ENCODE data around the gene NXN. TPM values are rescaled to one million over a fixed set of nuclear protein-coding genes. Genes with fewer than 3 reads are reported as not detected.

The NXN gene
- polyA plus RNA-seq, 3 donors = not detected

DNA sequence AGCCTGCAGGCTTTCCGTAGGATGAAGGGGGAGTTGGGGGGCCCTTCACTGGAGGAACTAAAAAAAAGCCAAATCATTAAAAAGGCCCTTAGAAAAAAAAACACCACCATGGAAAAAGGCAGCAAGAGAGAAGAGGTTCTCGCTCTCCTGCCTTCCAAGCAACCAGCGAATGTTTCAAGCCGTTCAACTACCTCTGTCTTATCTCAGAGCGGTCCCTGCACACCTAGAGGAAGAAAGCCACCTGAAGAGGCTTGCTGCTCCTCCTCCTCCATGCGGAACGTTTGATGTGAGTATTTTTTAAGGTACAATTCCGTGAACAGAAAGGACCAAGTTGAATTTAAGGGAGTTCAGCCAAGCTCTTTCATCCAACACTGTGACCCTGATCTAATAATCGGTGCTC is 9.2 kb downstream of the NXN start:
- Mint-ChIP-seq H3K27ac (no peak overlapping the region), H3K27me3 (ENCODE audit: low read depth in 3 of 3) (peaks cover 30 to 58% (median 50%) of the 10 kb centered on the region in 3 donors), H3K36me3 (no peaks in the 10 kb centered on the region), H3K9me3 (peaks cover 0 to 1% (median 0%) of the 10 kb centered on the region in 7 donors), H3K4me1 (peaks cover 4% of the 10 kb centered on the region), H3K4me3 (peak overlapping the region in 1 of 2 donors; percentile 22)
- Histone ChIP-seq H3K27ac (ENCODE audit: low read depth in 1 of 2, low read length in 2 of 2) (no peak overlapping the region), H3K4me2 (replicated peaks; ENCODE audit: extremely low read depth, low read length, poor library complexity, severe bottlenecking) (no peak overlapping the region), H3K4me1 (ENCODE audit: control insufficient read depth in 1 of 2, insufficient read depth in 2 of 2, low read length in 2 of 2) (peaks cover 0 to 4% of the 10 kb centered on the region in 2 donors), H3K79me2 (ENCODE audit: insufficient read depth, low read length) (no peaks in the 10 kb centered on the region), H3K27me3 (ENCODE audit: control insufficient read depth in 2 of 2, insufficient read depth in 2 of 2, low read length in 2 of 2) (peaks cover 0 to 25% of the 10 kb centered on the region in 2 donors), H3K36me3 (replicated peaks in 1 of 2; ENCODE audit: control insufficient read depth in 1 of 2, insufficient read depth in 2 of 2, low read length in 2 of 2) (no peaks in the 10 kb centered on the region), H4K20me1 (ENCODE audit: insufficient read depth, low read length) (no peaks in the 10 kb centered on the region), H3K9ac (ENCODE audit: insufficient read depth, low read length, poor library complexity, severe bottlenecking) (no peak overlapping the region), H2AFZ (ENCODE audit: insufficient read depth, low read depth, low read length, poor library complexity, severe bottlenecking) (no peak overlapping the region), H3K4me3 (replicated peaks in 1 of 3; ENCODE audit: low read depth in 2 of 3, low read length in 3 of 3) (no peak overlapping the region), H3K9me3 (replicated peaks in 1 of 2; ENCODE audit: control insufficient read depth in 1 of 2, insufficient read depth in 1 of 2, low read length in 2 of 2) (no peaks in the 10 kb centered on the region)
- no CpG with 5 or more reads among the region's 9 CpGs for WGBS (ENCODE audit: insufficient coverage)
- TF ChIP-seq, protein P1, sequence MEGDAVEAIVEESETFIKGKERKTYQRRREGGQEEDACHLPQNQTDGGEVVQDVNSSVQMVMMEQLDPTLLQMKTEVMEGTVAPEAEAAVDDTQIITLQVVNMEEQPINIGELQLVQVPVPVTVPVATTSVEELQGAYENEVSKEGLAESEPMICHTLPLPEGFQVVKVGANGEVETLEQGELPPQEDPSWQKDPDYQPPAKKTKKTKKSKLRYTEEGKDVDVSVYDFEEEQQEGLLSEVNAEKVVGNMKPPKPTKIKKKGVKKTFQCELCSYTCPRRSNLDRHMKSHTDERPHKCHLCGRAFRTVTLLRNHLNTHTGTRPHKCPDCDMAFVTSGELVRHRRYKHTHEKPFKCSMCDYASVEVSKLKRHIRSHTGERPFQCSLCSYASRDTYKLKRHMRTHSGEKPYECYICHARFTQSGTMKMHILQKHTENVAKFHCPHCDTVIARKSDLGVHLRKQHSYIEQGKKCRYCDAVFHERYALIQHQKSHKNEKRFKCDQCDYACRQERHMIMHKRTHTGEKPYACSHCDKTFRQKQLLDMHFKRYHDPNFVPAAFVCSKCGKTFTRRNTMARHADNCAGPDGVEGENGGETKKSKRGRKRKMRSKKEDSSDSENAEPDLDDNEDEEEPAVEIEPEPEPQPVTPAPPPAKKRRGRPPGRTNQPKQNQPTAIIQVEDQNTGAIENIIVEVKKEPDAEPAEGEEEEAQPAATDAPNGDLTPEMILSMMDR (IDR thresholded peaks at IDR 0.05) = no peak
- intact Hi-C loops (cut with micrococcal nuclease) = no loop called here
- DNase-seq = no peak

DNA sequence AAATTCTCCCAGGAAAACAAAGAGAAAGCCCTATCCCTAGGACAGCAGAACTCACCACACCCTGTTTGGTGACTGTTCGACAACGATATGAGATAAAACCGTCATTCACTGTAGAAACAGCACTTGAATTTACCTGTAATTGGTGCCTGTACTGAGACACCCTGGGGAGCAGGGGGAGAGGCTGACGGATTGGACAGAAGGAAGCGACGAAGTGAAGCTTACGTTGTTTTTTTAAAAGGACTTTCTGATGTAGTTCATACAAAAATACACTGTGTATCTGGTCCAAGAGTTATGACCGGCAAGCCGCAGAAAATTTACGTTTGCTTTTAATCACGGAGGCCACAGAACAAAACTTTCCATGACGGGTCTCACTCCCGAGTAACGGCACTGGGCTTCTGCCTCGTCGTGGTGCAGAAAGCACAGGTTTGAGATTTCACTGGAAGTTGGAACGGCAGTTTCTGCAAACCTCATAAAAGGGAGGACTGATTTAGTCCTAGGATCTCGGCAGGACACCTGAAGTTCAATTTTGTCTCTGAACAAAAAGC is 9.7 kb downstream of the NXN start:
- no peak for DNase-seq
- intact Hi-C loops (cut with micrococcal nuclease) = no loop called here

More for the DNA sequence above, 9.7 kb downstream of the NXN start:
- Histone ChIP-seq H4K20me1 (ENCODE audit: insufficient read depth, low read length) (no peaks in the 10 kb centered on the region), H3K9ac (ENCODE audit: insufficient read depth, low read length, poor library complexity, severe bottlenecking) (no peak overlapping the region), H3K27me3 (ENCODE audit: control insufficient read depth in 2 of 2, insufficient read depth in 2 of 2, low read length in 2 of 2) (peaks cover 0 to 25% of the 10 kb centered on the region in 2 donors), H3K79me2 (ENCODE audit: insufficient read depth, low read length) (no peaks in the 10 kb centered on the region), H3K4me3 (replicated peaks in 1 of 3; ENCODE audit: low read depth in 2 of 3, low read length in 3 of 3) (no peak overlapping the region), H3K4me1 (ENCODE audit: control insufficient read depth in 1 of 2, insufficient read depth in 2 of 2, low read length in 2 of 2) (no peaks in the 10 kb centered on the region), H2AFZ (ENCODE audit: insufficient read depth, low read depth, low read length, poor library complexity, severe bottlenecking) (no peak overlapping the region), H3K9me3 (replicated peaks in 1 of 2; ENCODE audit: control insufficient read depth in 1 of 2, insufficient read depth in 1 of 2, low read length in 2 of 2) (no peaks in the 10 kb centered on the region), H3K36me3 (replicated peaks in 1 of 2; ENCODE audit: control insufficient read depth in 1 of 2, insufficient read depth in 2 of 2, low read length in 2 of 2) (no peaks in the 10 kb centered on the region), H3K4me2 (replicated peaks; ENCODE audit: extremely low read depth, low read length, poor library complexity, severe bottlenecking) (no peak overlapping the region), H3K27ac (ENCODE audit: low read depth in 1 of 2, low read length in 2 of 2) (no peak overlapping the region)
- peaks cover 30 to 55% (median 54%) of the 10 kb centered on the region in 3 donors for H3K27me3 Mint-ChIP-seq (ENCODE audit: low read depth in 3 of 3)
- peaks cover 0 to 1% (median 0%) of the 10 kb centered on the region in 7 donors for H3K9me3 Mint-ChIP-seq
- peak overlapping the region in 1 of 2 donors; percentile 57 for H3K4me3 Mint-ChIP-seq
- no peak overlapping the region for H3K27ac Mint-ChIP-seq
- TF ChIP-seq, protein P1 (IDR thresholded peaks at IDR 0.05) = no peak
- no peaks in the 10 kb centered on the region for H3K36me3 Mint-ChIP-seq
- WGBS (ENCODE audit: insufficient coverage) = 69% methylated on average over 14 of the region's 18 CpGs
- peaks cover 1% of the 10 kb centered on the region for H3K4me1 Mint-ChIP-seq
